HUES6 (cell line): ENCODE results near the gene ZNF521.

Source experiments
- H3K27ac ChIP-seq: 2 replicates; pipeline ENCODE4 v1.7.0; 2013; ENCODE audit warnings: low read depth, mild to moderate bottlenecking, low read length, inconsistent platforms
- H3K27me3 ChIP-seq: 2 replicates; pipeline ENCODE4 v1.6.1; 2013; ENCODE audit warnings: low read length; ENCODE audit not compliant: control insufficient read depth, insufficient read depth
- H3K36me3 ChIP-seq: 2 replicates; pipeline ENCODE4 v1.6.1; 2013; ENCODE audit warnings: low read length; ENCODE audit not compliant: control insufficient read depth, insufficient read depth
- H3K4me1 ChIP-seq: 2 replicates; pipeline ENCODE4 v1.6.1; 2013; ENCODE audit warnings: low read length; ENCODE audit not compliant: control insufficient read depth, insufficient read depth
- H3K4me3 ChIP-seq: 2 replicates; pipeline ENCODE4 v1.5.1; 2013; ENCODE audit warnings: low read depth, low read length
- H3K9ac ChIP-seq: one replicate; pipeline ENCODE4 v1.6.1; 2013; ENCODE audit warnings: mild to moderate bottlenecking, low read length
- H3K9me3 ChIP-seq: 2 replicates; pipeline ENCODE4 v1.6.1; 2013; ENCODE audit warnings: low read depth, low read length; ENCODE audit not compliant: control insufficient read depth, insufficient read depth

ZNF521 gene

GRCh38 chr18:25235401-25236042 is 116.4 kb downstream of the ZNF521 start:
- Histone ChIP-seq H3K4me3 (no peak overlapping the region), H3K4me1 (peaks cover 29% of the 10 kb centered on the region), H3K9me3 (no peaks in the 10 kb centered on the region), H3K36me3 (no peaks in the 10 kb centered on the region), H3K27ac (no peak overlapping the region), H3K27me3 (no peaks in the 10 kb centered on the region), H3K9ac (no peak overlapping the region)

- H3K9ac ChIP-seq, result no peak overlapping the region
- no peak overlapping the region for H3K4me3 ChIP-seq
- no peaks in the 10 kb centered on the region for H3K36me3 ChIP-seq
- no peak overlapping the region for H3K27ac ChIP-seq
- H3K27me3 ChIP-seq, result no peaks in the 10 kb centered on the region
- H3K4me1 ChIP-seq, result peaks cover 30% of the 10 kb centered on the region
- H3K9me3 ChIP-seq, result no peaks in the 10 kb centered on the region
Observed at GRCh38 chr18:25234740-25235345, 117.1 kb downstream of the ZNF521 start.

DNA sequence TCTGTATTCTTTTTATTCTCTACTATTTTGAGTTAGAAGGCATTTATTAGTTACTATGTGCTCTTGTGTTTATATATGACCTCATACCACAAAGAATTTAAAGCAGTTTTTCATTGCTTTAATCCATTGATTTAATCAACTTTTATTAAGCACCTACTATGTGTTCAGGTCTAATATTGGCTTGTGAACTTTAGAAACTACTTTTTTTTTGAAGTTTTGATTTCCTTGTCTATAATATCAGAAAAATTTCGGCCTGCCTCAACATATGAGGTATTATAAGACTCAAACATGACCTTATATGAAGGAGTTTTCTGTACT is 117.7 kb downstream of the ZNF521 start:
- Histone ChIP-seq H3K27ac (no peak overlapping the region), H3K4me3 (no peak overlapping the region), H3K9ac (no peak overlapping the region), H3K9me3 (no peaks in the 10 kb centered on the region), H3K36me3 (no peaks in the 10 kb centered on the region), H3K27me3 (no peaks in the 10 kb centered on the region), H3K4me1 (peaks cover 25% of the 10 kb centered on the region)

GRCh38 chr18:25233528-25234321 is 118.2 kb downstream of the ZNF521 start:
- Histone ChIP-seq H3K9ac (no peak overlapping the region), H3K4me3 (no peak overlapping the region; the same call in 1 of the 2 replicates), H3K36me3 (no peaks in the 10 kb centered on the region), H3K27me3 (no peaks in the 10 kb centered on the region), H3K27ac (no peak overlapping the region), H3K9me3 (no peaks in the 10 kb centered on the region), H3K4me1 (peaks cover 24% of the 10 kb centered on the region)

DNA sequence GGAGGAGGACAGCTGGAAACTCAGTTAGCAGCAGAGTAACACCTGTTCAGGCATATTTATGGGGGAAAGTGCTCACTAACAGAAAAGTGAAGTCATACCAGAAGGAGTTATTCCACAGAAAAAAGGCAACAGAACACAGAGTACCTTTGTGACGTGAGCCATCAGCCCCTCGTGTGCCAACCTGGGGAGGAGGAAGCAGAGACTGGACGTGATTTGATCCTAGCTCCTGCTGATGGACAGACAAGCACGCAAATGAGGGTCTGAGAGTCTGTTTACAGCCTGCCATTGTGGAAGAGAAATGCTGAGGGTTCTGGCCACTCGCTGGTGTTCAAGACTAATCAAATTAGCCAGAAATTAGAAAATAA is 120.7 kb downstream of the ZNF521 start:
- Histone ChIP-seq H3K27me3 (no peaks in the 10 kb centered on the region), H3K36me3 (peaks cover 12% of the 10 kb centered on the region; the same call in 1 of the 2 replicates), H3K4me3 (no peak overlapping the region), H3K9me3 (no peaks in the 10 kb centered on the region), H3K4me1 (peaks cover 19% of the 10 kb centered on the region), H3K9ac (no peak overlapping the region), H3K27ac (no peak overlapping the region)

DNA sequence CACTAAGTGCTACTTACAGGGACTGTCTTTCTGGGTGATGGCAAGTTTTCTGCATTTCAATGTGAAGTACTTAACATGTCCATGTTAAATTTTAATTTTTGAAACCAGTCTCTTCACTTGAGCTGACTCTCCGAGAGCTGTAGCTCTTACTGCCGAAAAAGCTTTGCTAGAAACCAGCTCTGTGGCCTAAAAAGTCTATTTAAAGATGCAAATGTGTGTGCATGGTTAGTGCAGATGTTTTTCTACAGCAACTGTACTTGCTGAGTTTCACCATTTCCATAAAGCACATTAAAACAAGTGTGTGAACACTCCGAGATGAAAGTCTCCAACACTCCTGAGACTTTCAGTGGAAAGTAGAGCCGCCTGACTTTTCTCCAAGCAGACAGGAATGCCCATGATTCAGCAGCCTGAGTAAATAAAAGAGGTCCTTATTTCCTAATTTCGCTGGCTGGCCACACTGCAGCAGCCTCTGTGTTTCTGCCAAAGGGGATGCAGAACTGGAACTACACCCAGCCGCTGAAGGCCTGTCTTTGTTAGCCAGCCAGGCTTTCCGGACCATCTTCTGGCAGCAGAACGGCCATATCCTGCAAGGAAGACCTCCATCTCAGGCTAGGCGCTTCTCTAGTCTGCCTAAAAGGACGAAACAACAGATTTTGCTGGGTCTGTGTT is 121.2 kb downstream of the ZNF521 start:
- Histone ChIP-seq H3K9ac (no peak overlapping the region), H3K36me3 (peaks cover 14% of the 10 kb centered on the region; the same call in 1 of the 2 replicates), H3K9me3 (no peaks in the 10 kb centered on the region), H3K4me3 (no peak overlapping the region), H3K4me1 (peaks cover 19% of the 10 kb centered on the region), H3K27ac (no peak overlapping the region), H3K27me3 (no peaks in the 10 kb centered on the region)

- H3K4me1 ChIP-seq, result peaks cover 19% of the 10 kb centered on the region
- peaks cover 14% of the 10 kb centered on the region; the same call in 1 of the 2 replicates for H3K36me3 ChIP-seq
- H3K9me3 ChIP-seq, result no peaks in the 10 kb centered on the region
- no peak overlapping the region for H3K27ac ChIP-seq
- no peak overlapping the region for H3K9ac ChIP-seq
- H3K27me3 ChIP-seq, result no peaks in the 10 kb centered on the region
- no peak overlapping the region for H3K4me3 ChIP-seq
Observed at GRCh38 chr18:25229920-25230319, 122.0 kb downstream of the ZNF521 start.

DNA sequence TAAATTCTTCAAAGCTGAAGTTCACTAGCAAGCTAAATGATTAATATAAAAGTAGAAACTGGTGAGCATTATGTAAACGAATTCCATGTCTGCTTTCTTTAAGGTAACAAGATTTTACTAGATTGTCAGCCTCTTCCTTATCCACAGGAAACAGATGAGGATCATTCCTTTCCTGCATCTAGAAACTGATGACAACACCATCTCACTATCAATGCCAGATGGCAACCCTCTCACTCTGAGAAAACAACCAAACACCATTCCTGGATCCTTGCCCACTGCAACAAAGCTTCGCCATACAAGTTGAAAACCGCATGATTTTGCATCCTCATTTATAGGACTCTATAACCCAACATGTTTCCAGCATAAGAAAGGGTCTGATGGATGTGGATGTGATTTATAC is 122.9 kb downstream of the ZNF521 start:
- no peak overlapping the region for H3K4me3 ChIP-seq

DNA sequence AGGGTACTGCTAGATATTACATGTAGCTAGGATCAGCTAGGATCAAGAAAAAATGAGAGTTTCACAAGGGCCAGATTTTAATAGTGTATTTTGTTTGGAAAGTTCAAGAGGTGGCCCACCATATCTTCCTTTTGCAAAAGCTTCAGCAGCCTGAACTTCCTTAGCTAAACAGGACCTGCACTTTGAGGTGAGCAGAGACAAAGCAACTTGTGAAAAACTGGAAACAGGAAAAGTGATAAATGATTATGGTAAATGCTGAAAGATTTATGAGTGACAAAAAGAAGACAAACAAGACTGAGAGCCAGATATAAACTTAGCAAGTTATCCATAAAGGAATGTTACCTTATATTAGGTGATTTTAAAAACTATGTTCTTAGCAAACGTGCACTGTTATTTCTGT is 123.6 kb downstream of the ZNF521 start:
- Histone ChIP-seq H3K27ac (no peak overlapping the region), H3K4me3 (no peak overlapping the region), H3K4me1 (peaks cover 24% of the 10 kb centered on the region), H3K27me3 (no peaks in the 10 kb centered on the region), H3K9me3 (no peaks in the 10 kb centered on the region), H3K36me3 (peaks cover 14% of the 10 kb centered on the region; the same call in 1 of the 2 replicates), H3K9ac (no peak overlapping the region)

More for the DNA sequence above, 122.9 kb downstream of the ZNF521 start:
- H3K9ac ChIP-seq, result no peak overlapping the region
- H3K27me3 ChIP-seq, result no peaks in the 10 kb centered on the region
- peaks cover 23% of the 10 kb centered on the region for H3K4me1 ChIP-seq
- H3K36me3 ChIP-seq, result peaks cover 14% of the 10 kb centered on the region; the same call in 1 of the 2 replicates
- H3K9me3 ChIP-seq, result no peaks in the 10 kb centered on the region
- no peak overlapping the region for H3K27ac ChIP-seq

DNA sequence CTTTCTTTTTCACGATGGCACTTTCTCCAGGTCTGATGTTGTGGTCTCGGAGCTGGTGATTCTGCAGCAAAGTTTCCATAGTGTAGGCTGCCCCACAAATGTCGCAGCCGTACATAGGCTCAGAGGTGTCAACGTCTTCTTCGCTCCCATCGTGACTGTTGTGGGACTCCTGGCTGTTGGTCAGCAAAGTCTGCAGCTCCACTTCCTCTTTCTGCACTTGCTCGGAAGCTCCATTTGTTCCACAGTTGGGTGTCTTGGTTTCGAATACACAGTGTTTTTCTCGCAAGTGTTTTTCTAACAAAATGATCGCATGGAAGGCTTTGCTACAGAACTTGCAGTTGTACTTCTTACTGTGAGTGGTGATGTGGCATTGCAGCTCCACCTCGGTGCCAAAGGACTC is 126.8 kb downstream of the ZNF521 start:
- no peak overlapping the region for H3K9ac ChIP-seq
- H3K9me3 ChIP-seq, result no peaks in the 10 kb centered on the region
- no peak overlapping the region for H3K27ac ChIP-seq
- H3K4me1 ChIP-seq, result peaks cover 16% of the 10 kb centered on the region
- H3K36me3 ChIP-seq, result peaks cover 14% of the 10 kb centered on the region; the same call in 1 of the 2 replicates
- H3K4me3 ChIP-seq, result no peak overlapping the region
- no peaks in the 10 kb centered on the region for H3K27me3 ChIP-seq
